Tongue (tissue), 2 donors: ENCODE results near the gene SNX22. TPM values are rescaled to one million over a fixed set of nuclear protein-coding genes. Genes with fewer than 3 reads are reported as not detected.

Source experiments
- small RNA-seq: library from RNA; depleted of rRNA; stranded (forward); fragments of <200 nt; gene quantifications from one replicate; pipeline ENCODE3, GENCODE V24; 2014; ENCODE audit warnings: low replicate concordance
- total RNA-seq: library from RNA; depleted of rRNA; stranded (reverse); fragments of >200 nt; gene quantifications from one replicate; pipeline ENCODE4 v1.2.3, GENCODE V29; 2014

Gene SNX22
- total RNA-seq, 1 donor from 2014 or later: 1.7 TPM

Small RNAs within 50 kb of the gene (small RNA-seq; reads per million reads assigned to genes)
- not detected for gene RF00019

Other genes starting within 250 kb of the SNX22 start
- 14.6 TPM for gene DAPK2, start 105.2 kb upstream of the SNX22 start, total RNA-seq
- gene CIAO2A, start 57.9 kb upstream of the SNX22 start, total RNA-seq: 42.5 TPM
- 74.9 TPM for gene SNX1, start 55.7 kb upstream of the SNX22 start, total RNA-seq
- 177 TPM for gene PPIB, start 11.3 kb downstream of the SNX22 start, total RNA-seq
- gene CSNK1G1, start 204.4 kb downstream of the SNX22 start, total RNA-seq: 18.8 TPM
- gene PCLAF, start 229.7 kb downstream of the SNX22 start, total RNA-seq: 12.0 TPM
- 16.6 TPM for gene TRIP4, start 236.1 kb downstream of the SNX22 start, total RNA-seq